Mononuclear cell (primary cell): ENCODE data around the gene TBRG4. TPM values are rescaled to one million over a fixed set of nuclear protein-coding genes. Genes with fewer than 3 reads are reported as not detected.

Experiments used
- H3K27me3 ChIP-seq: 2 replicates; pipeline ENCODE4 v1.6.0; 2011; ENCODE audit warnings: low read length, control low read depth; ENCODE audit not compliant: insufficient read depth
- H3K4me1 ChIP-seq: 2 replicates; pipeline ENCODE4 v1.5.1; 2011; ENCODE audit warnings: mild to moderate bottlenecking, low read length, control low read depth; ENCODE audit not compliant: insufficient read depth
- H3K4me3 ChIP-seq: 2 replicates; pipeline ENCODE4 v1.5.1; 2011; ENCODE audit warnings: mild to moderate bottlenecking, low read length, moderate library complexity
- H3K9me3 ChIP-seq: 2 replicates; pipeline ENCODE4 v1.5.1; 2011; ENCODE audit warnings: low read depth, mild to moderate bottlenecking, control low read depth, low read length
- total RNA-seq: library from RNA; depleted of rRNA; stranded (reverse); fragments of >200 nt; gene quantifications from one replicate; pipeline ENCODE4 v1.2.3, GENCODE V29; 2012

Gene TBRG4
- total RNA-seq, 1 donor, result 51.9 TPM

- no peak overlapping the region for H3K4me3 ChIP-seq
- H3K27me3 ChIP-seq, result no peaks in the 10 kb centered on the region
- no peaks in the 10 kb centered on the region for H3K9me3 ChIP-seq
- H3K4me1 ChIP-seq, result peaks cover 36% of the 10 kb centered on the region
Observed at GRCh38 chr7:45112648-45113047, 1.2 kb upstream of the TBRG4 start.

- Histone ChIP-seq H3K9me3 (no peaks in the 10 kb centered on the region), H3K4me3 (no peak overlapping the region), H3K27me3 (no peaks in the 10 kb centered on the region), H3K4me1 (peaks cover 48% of the 10 kb centered on the region)
Observed at GRCh38 chr7:45108863-45109262, 2.6 kb downstream of the TBRG4 start.

GRCh38 chr7:45107356-45107755 lies 4.1 kb downstream of the TBRG4 start:
- no peak overlapping the region for H3K4me3 ChIP-seq
- no peaks in the 10 kb centered on the region for H3K27me3 ChIP-seq

GRCh38 chr7:45106820-45107219 lies 4.7 kb downstream of the TBRG4 start:
- no peaks in the 10 kb centered on the region for H3K27me3 ChIP-seq
- no peak overlapping the region for H3K4me3 ChIP-seq
- H3K9me3 ChIP-seq, result no peaks in the 10 kb centered on the region
- H3K4me1 ChIP-seq, result peaks cover 44% of the 10 kb centered on the region

More at GRCh38 chr7:45107356-45107755, 4.1 kb downstream of the TBRG4 start:
- Histone ChIP-seq H3K9me3 (no peaks in the 10 kb centered on the region), H3K4me1 (peaks cover 47% of the 10 kb centered on the region)

GRCh38 chr7:45105588-45106188 lies 5.8 kb downstream of the TBRG4 start:
- Histone ChIP-seq H3K27me3 (no peaks in the 10 kb centered on the region), H3K4me3 (no peak overlapping the region), H3K4me1 (peaks cover 40% of the 10 kb centered on the region), H3K9me3 (no peaks in the 10 kb centered on the region)

GRCh38 chr7:45104844-45105587 lies 6.5 kb downstream of the TBRG4 start:
- no peak overlapping the region for H3K4me3 ChIP-seq
- no peaks in the 10 kb centered on the region for H3K27me3 ChIP-seq
- peaks cover 33% of the 10 kb centered on the region for H3K4me1 ChIP-seq
- no peaks in the 10 kb centered on the region for H3K9me3 ChIP-seq

GRCh38 chr7:45103958-45104843 lies 7.3 kb downstream of the TBRG4 start:
- no peaks in the 10 kb centered on the region for H3K9me3 ChIP-seq
- peaks cover 26% of the 10 kb centered on the region for H3K4me1 ChIP-seq
- H3K27me3 ChIP-seq, result no peaks in the 10 kb centered on the region
- no peak overlapping the region for H3K4me3 ChIP-seq

- Histone ChIP-seq H3K4me1 (peaks cover 15% of the 10 kb centered on the region), H3K9me3 (no peaks in the 10 kb centered on the region), H3K4me3 (no peak overlapping the region), H3K27me3 (no peaks in the 10 kb centered on the region)
Observed at GRCh38 chr7:45102785-45103712, 8.4 kb downstream of the TBRG4 start.

GRCh38 chr7:45101748-45102147 lies 9.7 kb downstream of the TBRG4 start:
- H3K4me1 ChIP-seq, result peaks cover 3% of the 10 kb centered on the region
- no peaks in the 10 kb centered on the region for H3K27me3 ChIP-seq
- H3K4me3 ChIP-seq, result no peak overlapping the region
- H3K9me3 ChIP-seq, result no peaks in the 10 kb centered on the region

GRCh38 chr7:45100761-45101480 lies 10.6 kb downstream of the TBRG4 start:
- H3K4me1 ChIP-seq, result no peaks in the 10 kb centered on the region
- no peak overlapping the region for H3K4me3 ChIP-seq
- no peaks in the 10 kb centered on the region for H3K9me3 ChIP-seq
- H3K27me3 ChIP-seq, result no peaks in the 10 kb centered on the region

- Histone ChIP-seq H3K4me1 (no peaks in the 10 kb centered on the region), H3K27me3 (no peaks in the 10 kb centered on the region)
Observed at GRCh38 chr7:45099891-45100760, 11.4 kb downstream of the TBRG4 start.

GRCh38 chr7:45098983-45099839 lies 12.3 kb downstream of the TBRG4 start:
- Histone ChIP-seq H3K9me3 (no peaks in the 10 kb centered on the region), H3K27me3 (no peaks in the 10 kb centered on the region), H3K4me3 (no peak overlapping the region), H3K4me1 (no peaks in the 10 kb centered on the region)

More at GRCh38 chr7:45099891-45100760, 11.4 kb downstream of the TBRG4 start:
- Histone ChIP-seq H3K9me3 (no peaks in the 10 kb centered on the region), H3K4me3 (no peak overlapping the region)
